NCI-H1436 treated with DMSO at 0.1 percent for 48 hours (cell line): ENCODE data around the gene LRRC4C.

Source experiments
- DNase-seq: peaks from one replicate; lab custom pipeline; 2025; lab: John Stamatoyannopoulos, UW

LRRC4C gene

DNA sequence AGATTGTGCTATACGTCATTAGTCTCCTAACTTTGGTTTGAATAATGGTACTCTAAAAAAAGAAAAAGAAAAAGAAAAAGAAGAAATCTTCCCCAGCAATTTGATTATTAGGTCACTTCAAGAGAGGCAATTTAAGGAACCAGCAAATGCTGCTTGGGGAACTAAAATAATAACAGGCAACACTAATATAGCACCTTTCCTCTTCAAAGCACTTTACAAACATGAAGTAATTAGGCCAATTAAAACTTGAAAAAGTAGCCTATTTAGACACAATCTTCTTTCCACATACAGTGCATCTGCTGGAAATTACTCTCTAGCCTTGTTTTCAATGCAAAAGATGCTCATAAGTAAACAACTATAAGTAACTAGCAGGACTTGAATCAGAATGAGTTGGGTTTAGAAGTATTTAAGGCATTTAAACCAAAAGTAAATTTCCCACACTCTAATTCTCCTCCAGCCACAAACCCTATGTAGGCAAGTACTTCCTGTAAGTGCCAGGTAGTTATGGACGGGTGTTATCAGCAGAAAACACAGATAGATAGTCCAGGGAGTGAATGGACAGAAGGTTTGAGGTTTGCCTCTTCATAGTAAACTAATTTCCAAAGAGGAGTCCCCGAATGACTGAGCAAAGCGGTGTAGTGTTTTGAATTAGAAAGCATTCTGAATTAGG is 44.5 kb downstream of the LRRC4C start:
- DNase-seq, result no peak

DNA sequence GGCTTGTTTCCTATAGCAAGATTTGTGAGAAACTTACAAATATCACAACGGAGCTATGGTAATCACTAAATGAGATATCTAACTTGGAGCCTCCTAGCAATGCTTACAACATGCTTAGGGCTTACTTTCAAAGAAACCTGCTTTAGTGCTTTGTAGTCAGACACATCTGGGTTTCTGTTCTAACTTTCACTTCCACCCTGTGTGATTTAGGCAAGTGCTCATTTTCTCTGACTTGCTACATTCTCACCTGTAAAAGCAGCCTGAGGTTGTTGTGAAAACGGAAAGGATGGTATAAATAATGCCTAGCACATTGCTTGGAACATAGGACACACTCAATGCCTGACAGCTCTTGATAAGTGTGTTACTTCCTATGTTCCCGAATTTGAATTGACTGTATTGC is 45.6 kb downstream of the LRRC4C start:
- no peak for DNase-seq

DNA sequence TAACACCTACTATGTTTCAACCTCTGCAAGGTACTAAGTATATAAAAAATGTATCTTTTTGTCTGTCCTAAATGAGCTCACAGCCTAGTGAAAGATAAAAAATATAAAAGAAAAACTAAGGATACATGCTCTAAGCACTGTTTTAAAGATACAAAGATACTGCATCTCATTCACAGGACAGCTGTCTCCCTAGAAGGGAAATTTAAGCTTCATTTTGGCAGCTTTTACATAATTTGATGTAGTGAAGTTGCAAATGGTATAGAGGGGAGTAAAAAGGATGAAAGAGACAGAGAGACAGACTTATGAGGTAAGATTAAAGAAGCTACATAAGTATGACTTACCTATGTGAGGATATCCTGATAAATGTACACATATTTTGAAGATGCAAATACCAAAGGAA is 53.6 kb downstream of the LRRC4C start:
- no peak for DNase-seq

DNA sequence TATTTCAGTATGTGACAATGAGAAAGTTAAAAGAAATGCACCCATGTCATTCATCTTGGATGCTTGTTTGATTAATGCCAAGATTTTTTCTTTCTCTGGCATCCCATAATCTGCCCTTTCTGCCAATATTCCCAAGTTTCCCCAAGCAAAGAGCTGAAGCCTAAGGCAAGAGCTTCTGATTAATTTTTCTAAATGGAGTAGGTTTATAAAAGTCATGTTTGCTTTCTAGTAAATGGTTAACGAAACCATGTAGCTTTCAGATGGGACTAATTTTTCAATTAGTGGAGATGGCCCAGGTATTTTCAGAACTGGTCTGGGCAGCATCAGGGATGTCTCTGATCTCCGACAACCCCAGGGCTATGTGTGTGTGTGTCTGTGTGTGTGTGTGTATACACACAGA is 55.3 kb downstream of the LRRC4C start:
- DNase-seq, result no peak

DNA sequence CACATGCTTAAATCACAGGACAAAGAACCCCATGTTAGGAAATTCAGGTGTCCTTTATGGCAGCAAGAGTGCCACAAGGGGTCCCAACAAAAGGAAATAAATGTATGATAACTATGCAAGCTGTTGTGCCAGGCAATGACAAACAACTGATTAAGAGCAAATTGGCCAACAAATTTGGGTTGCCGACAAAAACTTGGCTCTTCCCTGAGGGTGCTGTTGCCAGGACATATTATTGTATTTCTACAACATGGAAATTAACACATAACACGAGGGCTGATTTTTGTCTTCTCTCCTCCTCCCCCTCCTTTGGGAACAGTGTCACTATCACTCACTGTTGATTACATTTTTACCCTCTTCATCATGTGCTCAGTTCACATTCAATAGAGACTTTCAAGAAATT is 56.0 kb downstream of the LRRC4C start:
- no peak for DNase-seq

DNA sequence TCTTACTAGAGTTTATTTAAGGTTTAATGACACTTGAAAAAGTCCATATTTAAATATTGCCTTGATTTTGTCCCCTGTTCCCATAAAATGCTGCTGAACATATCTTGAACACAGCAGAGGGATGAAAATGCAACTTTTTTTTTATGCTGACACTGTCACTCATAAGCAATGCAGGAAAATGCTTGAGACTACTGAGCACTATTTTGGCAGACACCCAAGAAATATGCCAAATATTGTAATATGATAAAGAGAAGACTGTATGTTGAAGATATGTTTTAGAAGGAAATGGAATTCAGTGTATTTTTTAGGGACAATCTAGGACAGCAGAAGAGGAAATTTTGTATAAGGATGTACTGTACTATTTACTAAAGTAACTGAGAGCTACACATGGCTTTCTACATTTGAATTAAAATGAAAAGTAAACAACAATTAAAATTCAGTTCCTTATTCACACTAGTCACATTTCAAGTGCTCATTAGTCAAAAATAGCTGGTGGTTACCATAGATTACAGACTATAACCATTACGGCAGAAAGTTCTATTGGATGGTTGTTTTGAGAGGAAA is 58.6 kb downstream of the LRRC4C start:
- DNase-seq, result peak; percentile 57

DNA sequence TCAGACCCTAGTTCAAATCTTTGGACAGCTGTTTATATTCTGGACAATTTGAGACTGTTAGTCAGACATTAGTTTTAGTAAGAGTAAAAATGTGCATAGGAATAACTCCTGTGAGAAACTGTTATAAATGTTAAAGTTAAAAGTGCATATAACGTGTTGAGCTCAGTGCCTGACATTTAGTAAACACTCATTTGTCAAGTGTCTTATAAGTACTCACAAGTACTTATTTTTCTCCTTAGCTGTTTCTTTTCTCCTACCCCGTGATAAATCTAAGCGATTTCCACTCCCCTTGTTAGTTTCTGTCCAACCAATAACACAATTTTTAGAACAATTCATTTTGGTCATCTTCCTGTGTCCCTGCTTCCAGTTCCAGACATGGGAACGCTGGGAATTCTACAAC is 59.3 kb downstream of the LRRC4C start:
- no peak for DNase-seq

DNA sequence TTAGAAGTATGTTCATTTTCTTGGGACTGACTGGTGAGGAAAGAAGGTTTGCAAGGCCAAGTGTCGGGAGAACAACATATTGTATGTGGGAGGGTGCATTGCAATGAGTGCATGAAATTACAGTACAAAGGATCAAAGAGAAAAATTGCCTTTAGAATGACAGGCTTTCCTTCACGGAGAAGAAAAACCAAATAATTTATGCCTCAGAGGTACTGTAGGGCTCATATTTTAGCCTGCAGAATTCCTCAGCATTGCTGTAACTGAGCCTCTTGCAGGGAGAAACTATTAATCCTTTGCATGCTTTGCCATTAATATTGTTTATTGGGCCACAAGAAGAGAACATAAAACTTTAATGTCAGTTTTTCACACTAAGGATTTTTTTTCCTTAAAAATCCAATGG is 60.1 kb downstream of the LRRC4C start:
- DNase-seq, result no peak

DNA sequence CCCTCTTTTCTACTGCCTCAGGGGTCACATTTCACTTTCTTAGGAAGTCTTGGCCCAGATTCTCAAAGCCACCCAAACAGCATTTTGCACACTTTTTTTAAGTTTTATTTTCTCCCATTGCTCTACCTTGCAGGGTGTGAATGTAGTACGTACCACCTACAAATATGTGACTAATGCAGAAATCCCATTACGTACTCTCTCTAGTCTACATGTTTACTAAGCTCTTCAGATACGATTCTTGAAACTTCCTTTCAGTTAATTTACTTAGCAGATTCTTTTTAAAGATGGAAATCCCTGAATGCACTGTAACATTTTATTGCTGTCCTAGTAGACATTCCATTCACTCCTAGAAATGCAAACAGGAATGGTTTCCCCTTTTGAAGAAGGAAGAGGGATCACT is 61.3 kb downstream of the LRRC4C start:
- DNase-seq, result no peak

DNA sequence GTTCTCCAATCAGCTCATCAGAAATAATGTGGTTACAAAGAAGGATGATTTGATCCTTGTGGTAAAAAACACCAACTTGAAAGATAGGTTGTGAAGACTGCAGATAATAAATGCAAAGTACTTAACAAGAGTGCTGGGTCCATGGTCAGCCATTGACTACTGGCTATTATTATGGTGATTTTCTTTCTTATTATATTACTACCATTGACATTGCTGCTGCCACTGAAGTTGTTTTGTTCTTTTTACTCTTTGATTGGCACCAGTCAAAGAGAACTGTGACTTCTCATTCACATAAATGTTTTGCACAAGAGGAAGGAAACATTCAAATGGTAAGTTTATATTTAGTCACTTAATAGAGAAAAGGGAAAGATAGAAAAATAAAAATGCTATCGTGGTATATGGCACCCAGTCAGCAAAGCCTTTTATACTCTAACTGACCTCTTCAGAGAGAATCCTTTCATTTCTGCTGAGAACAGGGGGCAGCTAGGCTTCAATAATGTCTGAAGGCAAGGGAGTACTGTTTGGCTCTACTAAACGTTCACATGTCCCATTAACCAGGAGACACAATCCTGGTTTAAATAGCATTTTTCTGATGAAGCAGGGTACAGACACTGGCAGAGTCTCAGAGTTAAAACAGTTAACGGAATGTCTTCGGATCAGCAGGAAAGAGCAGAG is 64.8 kb downstream of the LRRC4C start:
- DNase-seq, result no peak

DNA sequence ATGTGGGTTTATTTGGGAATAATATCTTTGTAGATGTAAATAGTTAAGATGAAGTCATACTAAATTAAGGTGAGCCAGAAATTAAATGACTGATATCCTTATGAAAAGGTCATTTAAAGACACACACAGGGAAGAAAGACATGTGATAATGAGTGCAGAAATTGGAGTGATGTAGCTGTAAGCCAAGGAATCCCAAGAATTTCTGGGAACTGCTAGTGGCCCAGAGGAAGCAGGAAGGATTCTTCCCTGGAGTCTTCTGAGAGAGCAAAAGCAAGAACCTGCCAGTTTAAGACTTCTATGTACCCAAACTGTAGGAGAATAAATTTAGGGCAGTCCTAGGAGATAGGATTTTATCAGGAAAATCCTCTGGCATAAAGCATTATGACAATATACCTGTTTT is 66.9 kb downstream of the LRRC4C start:
- no peak for DNase-seq

DNA sequence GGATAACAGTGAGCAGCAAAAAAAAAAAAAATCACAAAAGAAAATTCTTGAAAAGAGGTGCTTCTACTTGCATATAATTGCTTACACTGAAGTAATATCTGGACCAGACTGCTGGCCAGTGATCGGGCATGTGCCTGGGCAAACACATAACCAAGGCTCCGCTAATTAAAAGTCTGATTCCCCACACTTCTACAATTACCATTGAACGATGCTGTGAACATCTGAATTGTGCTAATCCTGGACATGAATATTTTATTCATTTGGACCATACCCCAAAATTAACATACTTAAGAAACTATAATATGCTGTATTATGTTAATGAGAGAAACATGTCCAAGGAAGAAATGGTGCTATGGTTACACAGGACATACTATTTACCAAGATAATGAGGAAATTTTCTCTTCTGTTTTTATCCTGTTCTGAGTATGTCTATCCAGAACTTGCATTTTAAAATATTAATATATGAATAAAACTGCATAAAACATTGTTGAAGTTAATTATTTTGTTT is 69.8 kb downstream of the LRRC4C start:
- DNase-seq, result no peak

DNA sequence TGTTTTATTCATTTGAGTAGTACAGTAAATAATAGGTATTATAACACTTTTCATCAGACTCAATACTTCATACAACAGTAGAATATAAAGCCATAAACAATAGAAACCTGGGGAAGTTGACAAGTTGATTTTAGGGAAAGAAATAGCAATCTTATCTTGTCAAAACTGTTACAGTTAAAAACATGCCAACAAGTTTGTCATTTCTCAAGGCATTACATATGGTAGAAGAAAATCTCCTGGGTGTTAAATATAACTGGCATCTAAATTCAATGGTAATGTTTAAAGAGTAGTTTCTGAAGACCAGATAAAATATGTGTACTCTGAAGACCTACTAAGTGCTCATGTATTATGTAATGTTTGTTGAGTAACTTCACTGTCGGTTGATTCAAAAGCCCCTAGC is 75.1 kb downstream of the LRRC4C start:
- DNase-seq, result no peak

DNA sequence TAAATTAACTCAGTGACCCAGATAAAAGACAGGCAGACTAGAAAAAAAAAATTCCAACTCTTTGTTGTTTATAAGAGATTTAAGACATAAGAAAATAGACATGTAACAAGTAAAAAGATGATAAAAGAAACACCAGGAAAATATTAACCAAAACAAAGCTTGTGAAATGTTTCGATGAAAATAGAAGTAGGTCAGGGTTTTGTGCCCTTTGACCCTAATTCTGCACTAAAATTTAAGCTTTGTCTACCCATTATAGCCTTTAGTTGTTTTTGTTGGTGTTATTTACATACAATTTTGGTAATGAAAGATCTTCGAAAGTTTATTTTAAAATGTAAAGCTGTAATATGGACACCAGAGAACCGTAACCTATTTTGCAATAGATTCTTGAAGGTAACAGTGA is 75.7 kb downstream of the LRRC4C start:
- DNase-seq, result no peak

DNA sequence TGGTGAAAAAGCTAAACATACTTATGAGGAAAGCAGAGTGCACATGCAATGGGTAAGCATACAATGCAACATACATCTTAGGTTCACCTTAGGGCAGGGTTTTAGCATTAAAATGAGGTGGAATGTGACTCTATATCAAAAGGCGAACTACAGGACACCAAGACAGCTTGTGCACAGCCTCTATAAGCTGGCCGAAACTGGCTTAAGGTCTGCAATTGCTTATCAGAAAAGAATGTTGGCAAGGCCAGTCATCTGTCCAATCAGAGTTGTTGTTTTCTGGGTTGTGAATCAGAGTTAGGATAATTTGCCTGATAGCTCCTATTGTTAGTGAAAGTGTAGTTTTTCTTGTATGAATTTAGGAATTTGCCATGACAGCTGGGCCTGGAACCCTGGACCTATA is 76.5 kb downstream of the LRRC4C start:
- no peak for DNase-seq

DNA sequence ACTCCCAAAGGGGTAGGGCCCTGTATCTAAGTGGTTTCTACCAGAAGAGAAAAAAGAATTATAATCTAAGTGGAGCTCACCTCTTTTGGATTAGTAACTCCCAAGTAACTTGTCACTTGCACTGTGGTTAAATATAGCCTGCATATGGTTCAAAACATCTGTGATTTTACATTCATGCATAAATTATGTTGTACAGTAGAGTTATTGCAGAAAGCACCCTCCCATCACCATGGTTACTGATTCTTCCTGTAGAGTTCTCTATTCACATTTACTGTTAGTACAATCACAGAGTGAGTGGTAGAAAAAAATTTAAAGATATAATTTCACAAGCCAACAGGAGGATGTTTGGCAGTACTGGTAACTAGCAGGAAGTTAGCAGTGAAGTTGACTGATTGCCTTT is 80.4 kb downstream of the LRRC4C start:
- DNase-seq, result no peak

DNA sequence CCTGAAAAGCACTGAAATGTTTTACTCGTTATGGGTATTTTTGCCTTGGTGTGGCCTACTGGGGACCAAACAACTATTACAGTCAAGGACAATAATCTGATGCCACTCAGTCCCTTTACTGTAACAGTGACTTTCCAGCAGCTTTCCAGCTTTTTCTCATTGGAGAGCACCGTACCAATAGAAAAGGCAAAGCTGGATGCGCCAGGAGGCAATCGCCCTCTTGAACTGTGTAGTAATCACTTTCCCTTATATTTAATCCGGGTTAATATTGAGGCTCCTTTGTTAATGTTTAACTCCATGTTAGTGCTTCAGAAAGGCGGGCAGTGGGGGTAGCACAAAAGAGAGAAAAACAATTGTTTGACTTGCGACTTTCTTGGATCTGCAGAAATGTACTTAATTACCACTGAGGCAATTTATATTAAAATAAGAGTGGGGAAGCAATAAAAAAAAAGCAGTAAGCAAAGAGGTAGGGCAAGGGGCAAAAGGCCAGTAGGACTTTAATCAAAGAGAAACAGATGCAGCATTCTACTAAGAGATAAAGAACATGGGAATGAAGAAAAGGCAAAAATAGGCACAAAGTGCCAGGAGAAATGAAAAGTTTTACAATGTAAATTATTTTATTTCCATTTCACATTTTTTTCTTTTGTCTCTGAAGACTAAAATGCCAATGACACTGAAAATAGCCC is 81.6 kb downstream of the LRRC4C start:
- no peak for DNase-seq

DNA sequence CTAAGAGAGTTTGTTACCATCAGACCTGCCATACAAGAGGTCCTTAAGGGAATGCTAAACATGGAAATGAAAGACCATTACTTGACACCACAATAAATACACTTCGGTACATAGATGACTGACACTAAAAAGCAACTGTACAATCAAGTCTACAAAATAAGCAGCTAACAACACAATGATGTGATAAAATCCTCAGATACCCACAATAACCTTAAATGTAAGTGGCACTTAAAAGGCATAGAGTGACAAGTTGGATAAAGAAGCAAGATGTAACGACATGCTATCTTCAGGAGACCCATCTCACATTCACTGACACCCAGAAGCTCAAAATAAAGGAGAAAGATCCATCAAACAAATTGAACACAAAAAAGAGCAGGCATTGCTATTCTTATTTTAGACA is 107.6 kb downstream of the LRRC4C start:
- DNase-seq, result no peak

DNA sequence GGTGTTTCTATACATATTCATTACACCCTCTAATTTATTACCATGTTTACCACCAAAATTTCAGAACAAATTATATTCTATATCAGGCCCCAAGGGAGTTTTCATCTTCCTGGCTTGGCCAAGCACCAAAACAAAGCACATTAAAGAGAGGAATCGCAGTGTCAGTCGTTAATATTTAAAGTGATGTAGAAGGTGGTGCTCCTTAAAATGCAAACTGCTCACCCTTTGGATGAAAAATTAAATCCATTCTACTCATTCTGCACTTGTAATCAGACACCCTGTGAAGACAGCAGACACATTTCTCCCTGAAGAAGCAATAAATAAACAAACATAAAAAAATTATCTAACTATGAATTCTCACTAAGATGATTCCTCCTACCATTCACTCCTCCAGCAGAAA is 113.4 kb downstream of the LRRC4C start:
- no peak for DNase-seq

DNA sequence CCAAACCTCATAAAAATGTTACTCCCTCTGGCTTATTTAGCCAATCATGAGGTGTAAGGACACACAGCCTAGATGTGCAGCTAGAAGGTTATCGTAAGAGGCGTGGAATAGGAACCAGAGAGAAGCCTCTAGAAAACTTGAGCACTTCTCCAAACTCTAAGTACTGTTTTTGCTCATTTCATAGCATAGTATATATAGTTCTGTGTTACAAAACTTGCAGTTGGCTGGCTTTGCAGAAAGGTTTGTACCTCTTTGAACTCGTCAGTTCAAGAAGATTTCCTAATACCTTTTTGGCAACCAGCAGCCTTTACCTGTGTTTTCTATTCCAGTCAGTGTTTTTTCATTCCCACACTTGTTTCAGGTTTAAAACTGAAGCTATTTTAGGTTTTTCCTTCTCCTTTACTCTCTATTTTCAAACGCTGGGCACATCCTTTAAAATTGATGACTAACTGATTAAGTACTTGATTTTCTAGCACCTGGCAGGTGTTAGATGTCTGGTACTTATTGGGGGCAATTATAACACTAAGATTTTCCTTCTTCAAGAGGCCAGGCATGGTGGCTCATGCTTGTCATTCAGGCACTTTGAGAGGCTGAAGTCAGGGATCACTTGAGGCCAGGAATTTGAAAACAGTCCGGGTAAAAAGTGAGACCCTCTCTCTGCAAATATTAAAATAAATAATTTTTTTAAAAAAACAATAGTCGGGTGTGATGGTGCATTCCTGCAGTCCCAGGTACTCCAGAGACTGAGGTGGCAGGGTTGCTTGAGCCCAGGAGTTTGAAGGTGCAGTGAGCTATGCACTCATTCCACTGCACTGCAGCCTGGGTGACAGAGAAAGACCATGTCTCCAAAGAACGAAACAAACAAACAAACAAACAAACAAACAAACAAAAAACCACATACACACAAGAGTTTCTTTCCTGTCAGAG is 125.2 kb downstream of the LRRC4C start:
- no peak for DNase-seq

DNA sequence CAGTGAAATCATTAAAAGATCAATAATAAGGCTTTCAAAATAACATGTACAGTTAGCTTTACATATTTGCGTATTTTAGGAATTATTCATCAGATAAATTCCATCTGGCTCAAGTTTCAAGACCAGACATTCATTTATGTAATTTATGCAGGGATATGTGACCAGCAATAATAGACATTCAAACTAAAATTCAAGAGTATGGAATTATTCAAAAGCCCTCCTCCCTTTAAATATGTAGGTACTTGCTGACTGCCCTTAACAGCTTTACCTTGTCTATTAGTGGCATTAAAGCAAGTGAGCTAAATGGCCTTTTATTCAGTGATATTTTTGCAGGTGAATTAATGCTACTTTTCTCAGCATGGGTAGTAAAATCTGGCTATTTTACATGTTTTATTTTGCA is 126.1 kb downstream of the LRRC4C start:
- DNase-seq, result no peak

DNA sequence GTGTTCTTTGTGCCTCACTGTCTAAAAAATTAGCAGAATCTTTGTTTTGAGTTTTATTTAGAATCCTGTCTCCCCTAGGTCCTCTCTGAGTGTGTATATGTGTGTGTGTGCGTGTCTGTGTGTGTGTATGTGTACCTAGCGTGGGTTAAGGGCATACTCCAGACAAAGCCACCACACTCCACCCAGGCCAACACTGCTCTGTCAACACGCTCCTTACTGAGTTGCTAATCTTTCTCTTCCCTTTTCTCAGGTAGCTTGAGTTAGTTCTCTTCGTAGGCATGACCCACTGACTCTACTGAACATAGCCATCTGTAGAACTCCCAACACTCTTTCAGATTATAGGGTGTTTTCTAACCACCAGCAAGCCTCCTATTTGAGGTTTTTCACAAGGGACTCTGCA is 131.1 kb downstream of the LRRC4C start:
- DNase-seq, result no peak
